Astrocyte of the spinal cord (primary cell): ENCODE results near the gene DNAH2.
A peak's percentile ranks its signal among the peaks of the same experiment; 100 is the strongest.

Source experiments
- DNase-seq: peaks from one replicate; pipeline ENCODE4 v3.0.0; 2011; ENCODE audit warnings: low read depth, low spot score
- H3K4me3 ChIP-seq: 2 replicates; pipeline ENCODE4 v1.5.1; 2011; ENCODE audit warnings: low read depth, mild to moderate bottlenecking, low read length, moderate library complexity
- CTCF ChIP-seq: IDR thresholded peaks from 2 replicates; pipeline ENCODE4 v1.5.1; 2012; ENCODE audit warnings: low read depth, mild to moderate bottlenecking, low read length, inconsistent platforms
- in situ Hi-C: cut with HindIII; loops from 2 replicates; pipeline ENCODE4 v1.10.0; 2017; ENCODE audit warnings: low sequenced_read_pairs

Gene DNAH2

GRCh38 chr17:7854078-7854777 is 136.7 kb downstream of the DNAH2 start:
- DNase-seq, result no peak
- in situ Hi-C loops, result no loop called here
- no peak overlapping the region for H3K4me3 ChIP-seq
- TF ChIP-seq CTCF, result no peak

- no peak for TF ChIP-seq CTCF
- no peak within 1 kb of the TSS for H3K4me3 ChIP-seq
- no peak for DNase-seq
- in situ Hi-C loops, result no loop called here
These were observed 137.5 kb downstream of the DNAH2 start, which contains the start of gene TMEM88 for GRCh38 chr17:7854851-7855659. Gene TMEM88 (plus strand): TSS chr17:7855066. CDS start chr17:7855075, 9 bp downstream.

- no peak overlapping the region for H3K4me3 ChIP-seq
- no peak for TF ChIP-seq CTCF
These were observed 138.1 kb downstream of the DNAH2 start for GRCh38 chr17:7855660-7856010.

DNA sequence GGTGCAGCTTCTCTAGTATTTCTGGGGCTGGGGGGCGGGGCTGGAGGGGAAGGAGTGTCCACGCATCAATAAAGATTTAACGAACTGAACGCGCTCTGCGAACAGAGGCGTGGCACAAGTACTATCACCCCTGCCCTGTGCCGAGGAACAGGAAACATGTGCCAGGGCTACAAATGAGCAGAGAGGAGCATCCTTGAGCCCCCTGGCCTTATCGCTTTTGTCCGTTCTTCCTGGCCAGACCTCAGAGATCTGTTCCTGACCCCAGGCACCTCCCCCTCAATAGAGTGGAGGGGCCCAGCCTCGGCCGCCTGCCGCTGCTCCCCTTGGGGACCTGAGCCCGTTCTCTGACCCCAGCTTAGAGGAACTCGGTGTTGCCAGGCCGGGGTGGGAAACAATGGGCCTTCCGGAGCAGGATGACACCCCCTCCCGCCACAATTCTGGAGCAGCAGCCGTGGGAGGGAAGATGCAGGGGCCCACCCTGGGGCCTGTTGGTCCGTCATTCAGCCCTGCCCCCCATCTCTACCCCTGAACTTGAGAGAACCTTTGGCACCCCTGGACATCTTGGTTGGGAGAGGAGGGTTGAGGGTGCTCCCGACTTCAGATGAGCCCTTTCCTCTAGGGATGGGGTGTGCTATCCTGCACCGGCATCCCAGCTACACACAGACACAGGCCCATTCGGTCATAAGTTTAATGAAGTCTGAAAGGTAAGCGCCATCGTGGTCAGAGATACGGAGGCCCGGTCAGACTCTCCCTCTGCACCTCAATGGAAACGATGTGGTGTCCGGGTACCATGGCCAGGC is 138.7 kb downstream of the DNAH2 start:
- H3K4me3 ChIP-seq, result peak overlapping the region; percentile 70
- no peak for TF ChIP-seq CTCF
- in situ Hi-C loops, result no loop called here
- peak; percentile 12 for DNase-seq

More at GRCh38 chr17:7855660-7856010, 138.1 kb downstream of the DNAH2 start:
- in situ Hi-C loops, result no loop called here
- DNase-seq, result no peak

GRCh38 chr17:7856811-7857712 is 139.5 kb downstream of the DNAH2 start, which contains the start of gene NAA38:
Gene NAA38 (minus strand): TSS chr17:7857559. CDS start chr17:7857463, 96 bp downstream.
- in situ Hi-C loops, result no loop called here
- peak; percentile 100 for DNase-seq
- peak; percentile 54 for TF ChIP-seq CTCF
- H3K4me3 ChIP-seq, result peak within 1 kb of the TSS; percentile 70
